ENCODE data around the gene METTL15.
"Not testable (repeated sequence)": the region's sequence is repeated elsewhere in the genome, so short reads cannot be mapped to it uniquely, and the experiment has no call there.

The METTL15 gene

GRCh38 chr11:28110821-28111200 is 2.6 kb downstream of the METTL15 start:
- DNase-seq: no peak

GRCh38 chr11:28114116-28114515 is 5.9 kb downstream of the METTL15 start:
- no peak for DNase-seq

GRCh38 chr11:28114731-28115130 is 6.5 kb downstream of the METTL15 start:
- DNase-seq: no peak

GRCh38 chr11:28117712-28118111 is 9.5 kb downstream of the METTL15 start:
- no peak for DNase-seq

GRCh38 chr11:28123151-28123581 is 15.0 kb downstream of the METTL15 start:
- DNase-seq: no peak

- no peak for DNase-seq
Measured at GRCh38 chr11:28132548-28132947, 24.4 kb downstream of the METTL15 start.

GRCh38 chr11:28133146-28133545 is 25.0 kb downstream of the METTL15 start:
- DNase-seq: no peak

- not testable (repeated sequence) for DNase-seq
Measured at GRCh38 chr11:28136157-28136556, 28.0 kb downstream of the METTL15 start.

GRCh38 chr11:28137366-28137765 is 29.2 kb downstream of the METTL15 start:
- DNase-seq: no peak

- no peak for DNase-seq
Measured at GRCh38 chr11:28137832-28138231, 29.6 kb downstream of the METTL15 start.

GRCh38 chr11:28139841-28140415 is 31.7 kb downstream of the METTL15 start:
- DNase-seq: no peak

- no peak for DNase-seq
Measured at GRCh38 chr11:28140689-28141455, 32.7 kb downstream of the METTL15 start.

- DNase-seq: no peak
Measured at GRCh38 chr11:28142724-28143123, 34.5 kb downstream of the METTL15 start.

- DNase-seq: no peak
Measured at GRCh38 chr11:28144808-28145207, 36.6 kb downstream of the METTL15 start.

GRCh38 chr11:28146123-28146751 is 38.0 kb downstream of the METTL15 start:
- DNase-seq: no peak

GRCh38 chr11:28152743-28153142 is 44.6 kb downstream of the METTL15 start:
- DNase-seq: no peak

- DNase-seq: no peak
Measured at GRCh38 chr11:28153586-28153985, 45.4 kb downstream of the METTL15 start.

GRCh38 chr11:28168718-28169117 is 60.5 kb downstream of the METTL15 start:
- DNase-seq: no peak

- no peak for DNase-seq
Measured at GRCh38 chr11:28169816-28170215, 61.6 kb downstream of the METTL15 start.

GRCh38 chr11:28170759-28171158 is 62.6 kb downstream of the METTL15 start:
- DNase-seq: no peak

- no peak for DNase-seq
Measured at GRCh38 chr11:28176351-28176750, 68.2 kb downstream of the METTL15 start.

- no peak for DNase-seq
Measured at GRCh38 chr11:28195449-28195848, 87.3 kb downstream of the METTL15 start.

- DNase-seq: no peak
Measured at GRCh38 chr11:28209906-28210305, 101.7 kb downstream of the METTL15 start.

- DNase-seq: not testable (repeated sequence)
Measured at GRCh38 chr11:28222063-28222462, 113.9 kb downstream of the METTL15 start.

Measured in CD4-positive, alpha-beta T cell treated with Interleukin-4 for 1 hour (primary cell).